ENCODE measurements around the gene POLR3GL.

GRCh38 chr1:145995148-145995881, 30.8 kb downstream of the POLR3GL start:
- TF ChIP-seq, protein P1, sequence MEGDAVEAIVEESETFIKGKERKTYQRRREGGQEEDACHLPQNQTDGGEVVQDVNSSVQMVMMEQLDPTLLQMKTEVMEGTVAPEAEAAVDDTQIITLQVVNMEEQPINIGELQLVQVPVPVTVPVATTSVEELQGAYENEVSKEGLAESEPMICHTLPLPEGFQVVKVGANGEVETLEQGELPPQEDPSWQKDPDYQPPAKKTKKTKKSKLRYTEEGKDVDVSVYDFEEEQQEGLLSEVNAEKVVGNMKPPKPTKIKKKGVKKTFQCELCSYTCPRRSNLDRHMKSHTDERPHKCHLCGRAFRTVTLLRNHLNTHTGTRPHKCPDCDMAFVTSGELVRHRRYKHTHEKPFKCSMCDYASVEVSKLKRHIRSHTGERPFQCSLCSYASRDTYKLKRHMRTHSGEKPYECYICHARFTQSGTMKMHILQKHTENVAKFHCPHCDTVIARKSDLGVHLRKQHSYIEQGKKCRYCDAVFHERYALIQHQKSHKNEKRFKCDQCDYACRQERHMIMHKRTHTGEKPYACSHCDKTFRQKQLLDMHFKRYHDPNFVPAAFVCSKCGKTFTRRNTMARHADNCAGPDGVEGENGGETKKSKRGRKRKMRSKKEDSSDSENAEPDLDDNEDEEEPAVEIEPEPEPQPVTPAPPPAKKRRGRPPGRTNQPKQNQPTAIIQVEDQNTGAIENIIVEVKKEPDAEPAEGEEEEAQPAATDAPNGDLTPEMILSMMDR (conservative IDR thresholded peaks at IDR 0.05; ENCODE audit: low read length) = no peak
- no peak for TF ChIP-seq EZH2phosphoT487 (IDR thresholded peaks at IDR 0.05; ENCODE audit: borderline replicate concordance, low read depth, low read length)
